GM19035 (cell line): Measurements from ENCODE around the gene SLC35E2B.
"Not testable (repeated sequence)": the region's sequence is repeated elsewhere in the genome, so short reads cannot be mapped to it uniquely, and the experiment has no call there.

Experiments used
- ATAC-seq: cut with Tn5 transposase; IDR thresholded peaks from one replicate; pipeline ENCODE4 v1.9.1; 2021; ENCODE audit not compliant: unreplicated experiment

SLC35E2B gene

GRCh38 chr1:1692714-1693647 lies at the start of gene SLC35E2B:
TSS of gene SLC35E2B (minus strand) at chr1:1692795. CDS start at chr1:1676699, 16,096 bp downstream.
- peak; percentile 76 for ATAC-seq

DNA sequence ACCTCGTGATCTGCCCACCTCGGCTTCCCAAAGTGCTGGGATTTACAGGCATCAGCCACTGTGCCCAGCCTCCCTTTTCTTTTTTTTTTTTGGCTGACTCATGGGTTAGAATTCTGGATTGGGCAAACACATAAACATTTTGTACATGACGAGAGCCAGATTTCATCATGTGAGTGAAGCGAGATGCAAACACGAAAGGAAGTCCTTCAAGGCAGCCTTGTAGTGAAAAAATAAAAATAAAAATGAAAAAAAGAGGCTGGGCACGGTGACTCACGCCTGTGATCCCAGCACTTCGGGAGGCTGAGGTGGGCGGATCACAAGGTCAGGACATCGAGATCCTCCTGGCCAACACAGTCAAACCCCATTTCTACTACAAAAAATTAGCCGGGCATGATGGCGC lies 48.4 kb upstream of the SLC35E2B start:
- not testable (repeated sequence) for ATAC-seq

GRCh38 chr1:1738799-1739337 lies 46.3 kb upstream of the SLC35E2B start:
- ATAC-seq, result not testable (repeated sequence)

DNA sequence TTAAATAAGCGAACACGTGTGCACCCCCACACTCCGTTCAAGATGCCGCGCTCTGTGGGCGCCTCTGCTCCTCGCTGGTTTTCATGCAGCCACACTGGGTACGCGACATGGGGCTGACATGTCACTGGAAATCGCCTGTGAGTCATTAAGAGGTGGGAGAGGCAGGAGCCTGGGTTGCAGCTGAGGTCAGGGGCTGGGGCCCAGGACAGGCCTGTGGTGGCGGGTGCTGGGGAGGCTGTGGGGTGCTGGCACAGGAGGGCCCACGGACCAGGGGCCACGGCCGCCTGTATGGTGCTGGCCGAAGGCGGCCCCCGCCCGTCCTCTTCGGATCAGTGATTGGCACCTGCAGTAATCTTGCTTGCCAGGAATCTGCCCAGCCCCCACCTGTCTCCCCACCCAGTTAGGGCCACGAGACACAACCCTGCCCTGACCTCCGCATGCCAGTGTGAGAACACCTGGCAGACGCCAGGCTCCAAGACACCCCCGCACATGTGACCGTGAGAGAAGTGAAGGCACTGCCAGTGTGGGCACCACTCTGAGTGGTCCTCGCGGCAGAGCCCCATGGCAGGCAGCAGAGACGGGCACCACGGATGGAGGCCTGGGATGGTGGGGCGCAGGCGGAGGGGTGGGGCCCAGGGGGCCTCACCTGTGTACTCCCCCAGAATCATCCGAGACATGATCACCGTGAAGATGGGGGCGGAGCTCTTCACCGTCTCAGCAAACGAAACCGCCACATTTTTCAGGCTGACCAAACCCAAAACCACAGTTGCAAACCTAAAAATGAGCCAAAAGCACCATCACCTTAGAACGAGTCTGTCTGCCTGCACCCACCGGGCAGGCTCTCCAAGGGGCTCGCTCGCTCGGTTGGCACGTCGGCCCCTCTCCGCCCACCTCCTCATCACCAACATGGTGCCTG lies 45.3 kb upstream of the SLC35E2B start:
- not testable (repeated sequence) for ATAC-seq

GRCh38 chr1:1732381-1732780 lies 39.8 kb upstream of the SLC35E2B start:
- no peak for ATAC-seq

GRCh38 chr1:1730870-1731269 lies 38.3 kb upstream of the SLC35E2B start:
- ATAC-seq, result no peak

DNA sequence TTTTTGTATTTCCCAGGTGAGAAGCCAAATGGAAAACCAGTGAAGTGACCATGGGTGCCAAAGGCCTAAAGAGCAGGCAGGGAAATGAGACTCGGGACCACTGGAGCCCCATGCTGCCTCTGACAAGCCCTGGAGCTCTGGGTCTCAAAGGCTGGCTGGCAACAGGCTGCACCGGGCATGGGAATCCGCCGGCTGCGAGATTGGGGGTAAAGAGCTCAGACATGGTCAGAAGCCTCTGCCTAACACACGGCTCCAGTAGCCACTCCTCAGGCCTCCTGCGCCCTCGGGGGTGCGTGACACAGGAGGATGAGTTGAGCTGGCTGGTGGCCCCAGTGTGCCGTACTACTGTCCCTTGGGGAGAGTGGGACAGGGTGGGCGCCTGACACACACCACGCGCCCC lies 37.6 kb upstream of the SLC35E2B start:
- ATAC-seq, result not testable (repeated sequence)

DNA sequence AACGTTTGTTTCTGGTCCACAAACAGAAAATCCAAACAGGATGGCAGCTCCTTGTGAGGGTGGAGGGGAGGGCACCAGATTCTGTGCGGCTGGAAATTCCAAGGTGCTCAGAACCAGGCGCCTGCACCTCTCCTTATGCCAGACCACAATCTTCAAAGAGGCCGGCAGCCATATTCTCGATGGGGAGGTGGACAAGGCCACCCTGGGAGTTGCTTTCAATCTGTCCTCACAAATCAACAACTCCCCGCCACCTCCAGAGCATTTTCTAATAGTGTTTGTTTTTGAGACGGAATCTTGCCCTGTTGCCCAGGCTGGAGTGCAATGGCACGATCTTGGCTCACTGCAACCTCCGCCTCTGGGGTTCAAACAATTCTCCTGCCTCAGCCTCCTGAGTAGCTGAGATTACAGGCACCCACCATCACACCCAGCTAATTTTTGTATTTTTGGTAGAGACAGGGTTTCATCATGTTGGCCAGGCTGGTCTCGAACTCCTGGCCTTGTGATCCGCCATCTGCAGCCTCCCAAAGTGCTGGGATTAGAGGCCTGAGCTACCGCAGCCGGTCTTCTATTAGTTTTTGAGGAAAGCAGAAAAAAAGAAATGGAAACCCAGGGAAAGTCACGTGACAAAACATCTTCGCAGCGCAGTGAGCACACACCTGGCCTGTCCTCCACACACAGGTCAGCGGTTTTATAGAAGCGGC lies 36.7 kb upstream of the SLC35E2B start:
- not testable (repeated sequence) for ATAC-seq

DNA sequence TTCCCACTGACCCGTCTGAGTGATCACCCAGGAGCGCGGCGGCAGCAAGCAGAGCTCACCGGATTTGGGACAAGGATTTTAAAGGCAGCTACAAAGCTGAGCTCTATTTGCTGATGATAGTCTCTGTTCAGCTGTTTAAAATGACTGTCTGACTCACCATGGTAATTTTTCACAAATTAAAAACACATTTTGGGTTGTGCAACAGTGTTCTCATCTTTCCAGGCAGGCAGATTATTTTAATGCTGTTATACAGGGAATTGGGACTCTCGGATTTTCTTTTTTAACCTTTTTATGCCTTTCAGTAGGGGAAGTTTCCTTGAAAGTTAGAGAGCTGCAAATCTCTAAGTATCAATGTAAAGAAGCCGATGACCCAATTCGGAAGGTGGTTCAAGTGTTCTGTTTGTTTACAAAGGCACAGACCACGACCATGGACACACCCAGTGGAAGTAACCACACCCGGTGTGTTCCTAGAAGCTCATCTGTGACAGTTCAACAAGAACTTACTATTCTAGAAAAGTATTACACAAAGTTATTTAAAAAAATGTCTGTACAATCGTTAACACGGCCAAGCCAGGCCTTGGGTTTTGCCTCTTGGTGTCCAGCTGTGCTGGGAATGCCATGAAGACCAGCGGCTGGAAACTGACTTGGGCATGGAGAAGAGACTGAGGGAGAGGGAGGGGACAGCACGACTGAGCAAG lies 35.9 kb upstream of the SLC35E2B start:
- ATAC-seq, result not testable (repeated sequence)

DNA sequence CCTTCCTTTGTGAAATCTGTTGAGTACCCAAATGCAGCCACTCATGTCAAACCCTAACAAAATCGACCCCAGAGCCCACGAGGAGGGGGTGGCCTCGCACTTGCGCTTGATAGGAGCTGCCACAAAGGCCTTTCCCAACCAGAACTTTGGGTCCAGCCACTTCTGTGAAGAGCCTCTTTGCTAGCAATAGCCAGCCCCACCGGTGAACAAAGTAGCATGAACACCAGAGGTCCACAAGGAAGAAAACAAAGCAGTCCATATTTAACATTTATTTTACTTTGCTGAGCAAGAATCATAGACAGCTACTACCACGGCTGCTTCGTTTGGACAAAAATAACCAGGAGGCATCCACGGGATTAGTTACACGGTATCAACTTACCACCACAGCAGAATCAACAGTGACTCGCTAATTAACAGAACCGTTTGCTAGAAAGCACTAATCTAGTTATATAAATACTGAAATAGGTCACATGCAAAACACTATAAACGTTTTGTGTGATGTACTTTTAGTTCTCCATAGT lies 34.6 kb upstream of the SLC35E2B start:
- not testable (repeated sequence) for ATAC-seq

DNA sequence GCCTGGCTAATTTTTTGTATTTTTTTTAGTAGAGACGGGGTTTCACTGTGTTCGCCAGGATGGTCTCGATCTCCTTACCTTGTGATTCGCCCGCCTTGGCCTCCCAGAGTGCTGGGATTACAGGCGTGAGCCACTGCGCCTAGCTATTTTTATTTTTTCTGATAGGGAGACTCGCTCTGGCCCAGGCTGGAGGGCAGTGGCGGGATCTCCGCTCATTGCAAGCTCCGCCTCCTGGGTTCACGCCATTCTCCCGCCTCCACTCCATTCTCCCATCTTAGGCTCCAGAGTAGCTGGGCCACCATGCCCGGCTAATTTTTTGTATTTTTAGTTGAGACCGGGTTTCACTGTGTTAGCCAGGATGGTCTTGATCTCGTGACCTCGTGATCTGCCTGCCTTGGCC lies 33.5 kb upstream of the SLC35E2B start:
- ATAC-seq, result not testable (repeated sequence)

- ATAC-seq, result peak; percentile 93
Measured at GRCh38 chr1:1724035-1724864, 31.7 kb upstream of the SLC35E2B start, which contains the start of gene CDK11A. TSS of gene CDK11A (minus strand) at chr1:1724357. CDS start at chr1:1722818, 1,539 bp downstream.

DNA sequence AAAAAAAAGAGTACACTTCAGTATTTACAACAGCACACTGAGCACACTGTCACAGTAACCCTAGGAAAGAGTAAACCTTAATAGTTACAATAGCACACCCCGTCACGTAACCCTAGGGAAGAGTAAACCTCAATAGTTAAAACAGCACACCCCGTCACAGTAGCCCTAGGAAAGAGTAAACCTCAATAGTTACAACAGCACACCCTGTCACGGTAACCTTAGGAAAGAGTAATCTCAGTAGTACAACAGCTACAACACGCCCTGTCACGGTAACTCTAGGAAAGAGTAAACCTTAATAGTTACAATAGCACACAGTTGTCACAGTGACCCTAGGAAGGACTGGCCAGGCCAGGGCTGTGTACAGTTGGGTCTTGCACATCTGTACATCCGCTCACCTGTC lies 28.6 kb upstream of the SLC35E2B start:
- ATAC-seq, result no peak

DNA sequence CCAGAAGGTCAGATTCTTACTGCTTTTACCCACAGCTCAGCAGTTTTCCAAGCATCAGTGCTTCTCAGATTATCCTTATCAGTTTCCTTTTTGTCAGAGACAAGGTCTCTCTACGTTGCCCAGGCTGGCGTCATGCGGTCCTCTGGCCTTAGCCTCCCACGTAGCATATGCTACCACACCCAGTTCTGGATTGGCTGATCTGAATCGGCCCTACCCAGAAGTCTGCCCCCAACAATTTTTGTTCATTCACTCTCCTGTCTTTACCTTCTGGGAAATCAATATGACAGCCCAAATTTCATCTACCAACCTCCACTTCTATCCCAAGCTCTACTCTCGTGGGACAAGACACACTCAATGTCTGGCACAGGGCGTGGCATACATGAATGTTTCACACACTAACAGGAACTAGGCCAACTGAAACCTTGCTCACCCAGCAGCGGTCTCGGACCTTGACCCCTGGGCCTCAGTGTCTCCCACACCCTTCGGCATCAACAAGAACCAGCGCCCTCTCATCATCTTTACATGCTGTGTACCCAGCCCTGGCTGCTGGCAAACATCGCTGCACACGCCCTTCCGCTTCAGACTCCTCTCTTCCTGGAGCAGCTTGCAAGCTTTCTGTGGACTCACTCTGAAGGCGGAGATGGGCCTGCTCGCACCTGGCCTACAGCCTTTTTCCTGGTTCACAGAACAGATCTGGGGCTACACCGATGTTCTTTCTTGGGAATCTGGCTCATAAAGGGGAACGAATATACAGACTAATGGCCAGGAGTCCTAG lies 22.7 kb upstream of the SLC35E2B start:
- ATAC-seq, result not testable (repeated sequence)

GRCh38 chr1:1707897-1708296 lies 15.3 kb upstream of the SLC35E2B start:
- ATAC-seq, result not testable (repeated sequence)

GRCh38 chr1:1707241-1707640 lies 14.6 kb upstream of the SLC35E2B start:
- ATAC-seq, result not testable (repeated sequence)

DNA sequence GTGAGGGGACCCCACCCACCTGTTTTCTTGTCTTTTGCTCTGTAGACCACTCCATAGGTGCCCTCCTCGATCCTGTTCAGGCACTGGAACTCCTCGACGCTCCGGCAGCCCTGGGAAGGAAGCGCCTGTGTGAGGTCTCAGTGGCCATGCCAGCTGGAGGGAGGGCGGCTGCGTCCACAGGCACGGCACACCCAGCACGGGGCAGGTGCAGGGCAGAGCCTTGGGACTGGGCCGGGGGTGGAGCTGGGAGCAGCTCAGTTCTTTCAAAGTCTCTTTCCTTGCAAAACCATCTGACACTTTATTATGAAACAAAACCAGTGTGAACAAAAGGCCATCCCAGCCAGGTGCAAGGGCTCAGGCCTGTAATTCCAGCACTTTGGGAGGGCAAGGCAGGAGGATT lies 13.0 kb upstream of the SLC35E2B start:
- not testable (repeated sequence) for ATAC-seq
